ENCODE measurements around the gene GMEB2.

The GMEB2 gene

DNA sequence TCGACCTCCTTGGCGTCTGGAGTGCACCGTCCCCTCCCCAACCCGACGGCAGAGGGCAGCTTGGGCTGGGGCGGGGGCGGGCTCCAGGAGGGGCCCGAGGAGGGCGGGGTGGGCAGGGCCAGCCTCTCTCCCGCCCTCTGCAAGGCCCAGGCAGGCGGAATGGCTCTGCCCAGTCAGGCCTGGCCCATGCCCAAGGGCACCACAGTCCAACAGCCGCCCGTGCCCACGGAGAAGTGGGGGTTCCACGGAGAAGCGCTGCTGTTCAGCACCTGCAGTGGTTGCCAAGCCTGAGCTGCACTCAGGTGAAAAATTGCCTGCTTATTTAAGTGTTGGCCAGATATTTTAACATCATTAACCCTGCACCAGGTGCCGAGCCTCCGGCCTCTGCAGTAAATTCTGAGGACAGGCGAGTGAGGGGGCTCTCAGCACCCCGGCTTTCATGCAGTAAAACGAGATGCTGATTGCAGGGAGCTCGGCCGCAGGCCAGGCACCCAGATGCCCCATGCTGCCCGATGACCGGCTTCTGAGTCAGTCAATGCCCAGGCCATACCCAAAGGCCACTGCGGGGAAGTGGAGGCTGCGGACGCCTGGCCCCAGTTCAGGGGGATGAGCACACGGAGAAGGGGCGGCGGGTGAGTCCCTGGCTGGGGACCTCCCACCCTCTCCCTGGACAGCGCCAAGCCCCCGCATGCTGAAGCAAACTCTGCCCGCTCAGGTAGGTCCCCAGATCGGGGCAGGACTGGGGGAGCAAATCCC lies 79.0 kb downstream of the GMEB2 start, which contains the start of gene SRMS:
Gene SRMS (minus strand): TSS at position 25 of the 756 bp plus-strand sequence. CDS start 286 bp downstream, outside the sequence.
- no peak for DNase-seq

- no peak for DNase-seq
Measured at GRCh38 chr20:63546956-63547724, 79.8 kb downstream of the GMEB2 start.

DNA sequence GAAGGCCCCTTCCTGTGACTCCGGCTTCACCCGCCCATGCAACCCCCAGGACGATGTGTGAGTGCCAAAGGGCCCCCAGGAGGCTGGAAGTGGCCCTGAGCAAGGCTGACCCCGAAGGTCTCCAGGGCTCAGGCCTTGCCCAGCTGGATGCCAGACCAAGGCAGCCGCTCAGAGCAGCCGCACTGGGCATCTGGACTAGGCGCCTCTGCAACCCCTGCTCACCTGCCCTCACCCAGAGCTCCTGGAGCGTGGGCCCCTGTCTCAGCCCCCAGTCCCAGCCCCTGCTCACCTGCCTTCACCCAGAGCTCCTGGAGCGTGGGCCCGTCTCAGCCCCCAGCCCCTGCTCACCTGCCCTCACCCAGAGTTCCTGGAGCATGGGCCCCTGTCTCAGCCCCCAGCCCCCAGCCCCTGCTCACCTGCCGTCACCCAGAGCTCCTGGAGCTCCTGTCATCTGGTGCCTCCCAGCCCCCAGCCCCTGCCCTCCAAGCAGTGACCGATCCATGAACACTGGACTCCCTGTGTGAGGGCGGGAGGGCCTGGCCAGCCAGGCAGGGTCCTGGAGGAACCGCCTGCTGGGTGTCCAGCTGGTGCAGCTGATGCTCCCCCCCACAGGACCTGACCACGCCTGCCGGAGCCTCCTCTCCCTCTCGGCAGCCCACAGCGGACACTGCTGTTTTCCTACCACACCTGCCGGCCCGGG lies 80.5 kb downstream of the GMEB2 start:
- DNase-seq, result no peak

GRCh38 chr20:63545814-63546213 lies 81.1 kb downstream of the GMEB2 start:
- no peak for DNase-seq

- DNase-seq, result no peak
Measured at GRCh38 chr20:63544958-63545516, 81.9 kb downstream of the GMEB2 start.

DNA sequence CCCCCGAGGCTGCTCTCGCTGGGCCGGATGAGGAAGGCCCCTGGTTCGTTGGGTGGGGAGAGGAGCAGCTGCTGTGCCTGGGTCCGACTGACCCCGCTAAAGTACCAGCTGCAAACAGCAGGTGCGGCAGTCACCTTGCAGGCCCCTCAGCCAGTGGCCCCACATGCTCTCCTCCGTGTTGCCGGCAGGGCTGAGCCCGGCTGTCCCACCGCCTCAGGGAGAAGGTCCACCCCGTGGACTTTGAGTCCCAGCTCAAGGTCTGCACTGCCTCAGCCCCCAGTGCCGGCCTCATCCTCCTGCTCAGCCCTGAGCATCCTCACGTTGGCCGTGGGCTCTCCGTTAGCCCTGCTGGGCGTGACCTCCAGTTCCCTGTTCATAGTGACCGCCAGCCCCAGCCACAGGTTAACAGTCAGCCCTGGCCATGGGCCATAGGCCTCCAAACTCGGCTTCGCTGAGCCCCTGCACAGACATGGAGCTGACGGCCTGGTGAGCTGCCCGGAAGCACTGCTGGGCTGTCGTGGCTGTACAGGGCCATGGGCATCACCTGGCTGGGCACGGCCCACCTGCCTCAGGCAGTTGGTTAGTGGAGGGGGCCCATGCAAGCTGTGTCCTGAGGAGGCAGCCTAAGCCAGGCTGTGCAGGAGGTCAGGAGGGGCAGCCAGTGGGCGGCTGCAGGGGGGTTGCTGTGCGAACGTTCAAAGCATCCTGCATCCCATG lies 82.5 kb downstream of the GMEB2 start:
- no peak for DNase-seq

GRCh38 chr20:63543733-63544132 lies 83.2 kb downstream of the GMEB2 start:
- DNase-seq, result no peak

GRCh38 chr20:63543131-63543530 lies 83.8 kb downstream of the GMEB2 start:
- DNase-seq, result no peak

- DNase-seq, result no peak
Measured at GRCh38 chr20:63542696-63543095, 84.2 kb downstream of the GMEB2 start.

GRCh38 chr20:63542031-63542559 lies 84.8 kb downstream of the GMEB2 start:
- no peak for DNase-seq

DNA sequence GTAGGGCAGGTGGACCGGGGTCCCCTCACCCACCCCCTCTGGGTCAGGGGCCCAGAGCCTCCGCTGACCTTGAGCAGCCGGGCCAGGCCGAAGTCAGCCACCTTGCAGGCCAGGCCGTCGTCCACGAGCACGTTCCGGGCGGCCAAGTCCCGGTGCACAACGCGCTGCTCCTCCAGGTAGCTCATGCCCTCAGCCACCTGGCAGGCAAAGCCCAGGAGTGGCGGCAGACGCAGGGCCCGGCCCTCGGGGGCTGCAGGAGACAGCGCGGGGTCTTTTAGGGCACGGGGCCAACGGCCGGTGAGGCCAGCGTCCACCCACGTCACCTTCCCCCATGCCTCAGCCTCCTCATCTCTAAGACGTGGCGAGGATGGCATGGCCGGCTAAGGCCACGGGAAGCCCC lies 85.5 kb downstream of the GMEB2 start:
- no peak for DNase-seq

DNA sequence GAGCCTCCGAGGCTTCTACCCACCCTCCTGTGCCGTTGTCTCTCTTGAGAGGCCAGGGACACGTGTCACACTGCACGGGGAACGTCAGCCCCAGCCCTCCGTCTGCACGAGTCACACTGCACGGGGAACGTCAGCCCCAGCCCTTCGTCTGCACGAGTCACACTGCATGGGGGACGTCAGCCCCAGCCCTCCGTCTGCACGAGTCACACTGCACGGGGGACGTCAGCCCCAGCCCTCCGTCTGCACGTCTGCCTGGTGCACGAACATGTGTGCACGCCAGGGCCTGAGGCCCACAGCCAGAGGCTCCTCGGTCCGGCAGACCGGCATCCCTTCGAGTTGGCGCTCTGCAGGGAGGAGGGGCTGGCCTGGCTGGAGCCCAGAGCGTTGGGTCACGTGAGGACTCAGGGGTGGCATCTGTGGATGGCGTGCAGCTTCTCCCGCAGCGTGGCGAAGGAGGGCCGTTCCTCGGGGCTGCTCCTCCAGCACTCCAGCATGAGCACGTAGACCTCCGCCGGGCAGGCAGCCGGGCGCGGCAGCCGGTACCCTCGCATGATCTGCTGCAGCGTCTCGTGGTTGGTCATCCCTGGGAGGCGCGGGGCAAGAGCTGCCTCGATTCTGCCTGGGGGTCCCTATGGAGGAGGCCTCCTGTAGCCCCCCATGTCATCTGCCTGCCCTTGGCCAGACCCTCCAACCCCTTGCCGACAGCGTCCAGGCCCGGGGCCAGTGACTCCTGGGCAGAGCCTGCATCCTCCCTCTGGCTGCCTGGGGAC lies 86.3 kb downstream of the GMEB2 start:
- DNase-seq, result peak in 21 of 56 donors; percentile 11 to 59 (median 30)

DNA sequence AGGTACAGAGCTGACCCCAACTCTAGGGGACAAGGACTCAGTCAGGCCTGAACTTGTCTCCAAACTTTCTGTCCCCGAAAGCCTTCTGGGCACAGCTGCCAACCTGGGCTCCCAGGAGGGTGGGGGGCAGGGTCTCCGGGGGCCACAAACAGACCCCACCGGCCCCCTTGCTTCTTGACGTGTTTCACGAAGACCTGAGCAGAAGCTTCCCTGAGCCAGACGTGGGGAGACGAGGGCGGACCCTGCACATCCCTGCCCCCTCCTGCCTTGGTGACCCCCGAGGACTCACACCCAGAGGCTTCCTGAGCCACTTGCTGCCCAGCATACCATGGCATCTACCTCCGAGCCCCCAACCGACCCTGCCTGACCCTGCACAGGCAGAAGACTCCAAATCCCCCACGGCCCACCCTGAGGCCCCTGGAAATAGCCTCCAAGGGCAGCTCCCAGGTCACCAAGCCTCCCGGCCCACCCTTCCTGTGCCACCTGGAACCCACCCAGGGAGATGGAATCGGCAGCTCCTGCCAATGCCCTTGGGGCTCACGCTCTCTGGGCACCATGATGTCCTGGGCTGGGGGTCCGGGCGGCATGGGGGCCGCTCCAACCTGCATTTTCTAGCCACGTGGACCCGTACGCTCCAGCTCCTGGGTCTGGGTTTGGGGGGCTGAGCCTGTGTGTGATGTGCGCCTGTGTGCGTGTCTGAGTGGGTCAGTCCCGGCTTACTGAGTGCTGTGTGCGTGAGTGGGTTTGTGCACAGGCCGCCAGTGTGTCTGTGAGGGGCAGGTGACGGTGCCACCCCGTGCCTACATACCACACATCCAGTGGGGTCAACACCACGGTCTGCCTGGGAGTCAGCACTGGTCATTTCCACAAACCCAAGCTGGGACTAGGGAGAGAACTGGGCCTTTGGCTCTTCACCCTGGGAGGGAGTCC lies 87.2 kb downstream of the GMEB2 start:
- DNase-seq, result no peak

DNA sequence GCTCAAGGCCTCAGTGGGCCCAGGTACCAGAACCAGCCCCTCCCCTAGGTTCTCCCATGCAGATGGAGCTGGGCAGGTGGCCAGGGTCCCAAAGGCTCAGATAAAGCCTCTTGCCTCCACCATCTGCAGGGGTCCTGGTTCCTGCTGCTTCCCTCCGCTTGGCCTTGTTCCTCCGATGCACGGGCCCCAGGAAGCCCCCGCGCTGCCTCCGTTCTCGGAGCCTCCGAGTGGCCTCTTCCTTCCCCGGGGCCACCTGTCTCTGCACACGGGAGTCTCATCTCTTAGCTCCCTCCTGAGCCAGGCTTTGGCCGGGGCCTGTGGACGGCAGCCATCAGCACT lies 87.8 kb downstream of the GMEB2 start:
- no peak for DNase-seq

- peak in 1 of 56 donors; percentile 36 for DNase-seq
Measured at GRCh38 chr20:63538204-63539091, 88.5 kb downstream of the GMEB2 start.
